HG02678 (cell line): ENCODE data around the gene CDHR3.
"Not testable (repeated sequence)": the region's sequence is repeated elsewhere in the genome, so short reads cannot be mapped to it uniquely, and the experiment has no call there.

Experiments used
- ATAC-seq: cut with Tn5 transposase; IDR thresholded peaks from one replicate; pipeline ENCODE4 v1.9.1; 2021; ENCODE audit warnings: mild to moderate bottlenecking, moderate library complexity; ENCODE audit not compliant: unreplicated experiment

Gene CDHR3

DNA sequence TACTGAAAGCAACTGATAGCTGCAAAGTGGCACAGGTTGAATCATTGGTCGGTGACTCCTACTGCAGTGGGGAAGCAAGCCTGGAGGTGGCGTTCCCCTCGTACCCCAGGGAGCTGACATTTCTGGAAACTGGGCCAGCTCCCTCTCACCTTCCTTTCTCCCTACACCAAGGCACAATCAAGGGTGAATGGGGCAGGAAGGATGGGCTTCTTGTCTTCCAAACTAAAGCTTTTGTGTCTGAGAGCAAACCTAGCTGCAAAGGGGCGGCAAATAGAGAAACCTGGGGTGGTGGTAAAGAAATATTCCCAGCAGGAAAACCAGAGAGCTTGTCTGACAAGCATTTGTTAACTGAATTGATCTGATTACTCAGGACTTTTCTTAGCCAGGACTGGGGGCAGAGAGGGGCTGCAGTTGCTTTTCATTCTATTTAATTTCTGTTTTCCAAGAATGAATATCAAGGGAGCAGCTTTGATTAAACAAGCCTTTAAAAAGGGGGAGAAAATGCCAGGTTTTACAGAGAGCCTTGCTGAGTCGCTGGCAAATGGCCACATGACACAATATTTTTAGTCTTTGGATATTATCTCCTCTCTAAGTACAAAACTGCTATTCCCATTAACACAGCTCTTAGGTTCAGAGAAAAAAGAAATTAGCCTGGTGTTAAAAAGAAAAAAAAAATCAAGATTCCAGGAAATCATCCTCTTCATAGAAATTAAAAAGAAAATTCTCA, 27.8 kb downstream of the CDHR3 start:
- no peak for ATAC-seq

DNA sequence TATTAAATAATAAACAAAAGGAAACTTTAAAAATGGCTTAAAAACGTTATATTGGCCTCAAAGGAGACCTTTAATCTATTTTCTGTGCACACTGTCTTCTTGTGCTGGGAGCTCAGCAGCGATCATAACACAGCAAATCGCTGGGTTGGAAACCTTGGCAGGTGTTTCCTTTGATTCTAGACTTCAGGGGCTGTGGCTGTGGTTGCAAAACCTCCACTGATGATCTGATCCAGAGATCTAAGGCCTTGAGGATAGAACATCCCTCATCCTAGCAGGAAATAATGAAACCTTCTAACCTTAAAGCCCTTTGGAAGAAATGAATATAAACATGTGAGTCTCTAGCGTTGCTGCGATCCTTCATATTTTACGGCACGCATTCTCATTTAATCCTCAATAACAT, 29.8 kb downstream of the CDHR3 start:
- no peak for ATAC-seq

DNA sequence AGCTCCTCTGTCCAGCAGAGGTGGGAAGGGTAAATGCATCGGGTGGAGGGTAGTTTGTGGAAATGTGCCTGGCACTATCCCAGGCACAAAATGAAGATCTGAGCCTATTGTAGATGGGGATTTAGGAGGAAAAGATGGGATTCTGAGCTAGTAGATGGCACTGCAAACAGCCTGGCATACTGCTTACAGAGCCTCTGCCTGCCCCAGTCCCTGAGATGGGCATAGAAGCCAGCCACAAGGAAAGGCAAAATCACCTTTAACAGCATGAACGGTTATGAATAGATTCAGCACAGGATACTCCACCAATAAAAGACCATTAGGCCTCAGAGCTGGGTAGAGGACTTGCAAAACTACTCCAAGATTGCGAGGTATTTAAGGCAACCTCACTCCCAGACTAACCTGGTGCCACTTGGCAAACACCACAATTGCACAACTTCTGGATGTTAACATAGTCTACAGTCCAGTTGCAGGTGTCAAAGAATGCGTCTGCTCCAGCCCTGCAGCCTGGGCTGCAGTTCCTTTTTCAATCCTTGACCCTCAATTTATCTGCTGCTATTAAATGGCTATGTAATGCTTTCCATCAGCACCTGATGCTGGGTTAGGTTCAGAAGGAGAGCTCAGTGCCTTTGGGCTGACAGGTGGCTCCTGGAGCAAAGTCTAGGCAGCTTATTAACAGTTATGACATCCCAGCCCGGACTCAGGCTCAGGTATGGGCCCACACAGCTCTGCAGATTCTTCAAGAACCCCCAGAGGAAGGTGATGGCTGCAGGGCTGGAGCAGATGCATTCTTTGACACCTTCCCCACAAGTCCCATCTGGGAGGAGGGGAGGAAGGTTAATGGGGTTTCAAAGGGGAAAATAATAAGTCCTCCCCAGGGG, 34.0 kb downstream of the CDHR3 start:
- ATAC-seq: no peak

DNA sequence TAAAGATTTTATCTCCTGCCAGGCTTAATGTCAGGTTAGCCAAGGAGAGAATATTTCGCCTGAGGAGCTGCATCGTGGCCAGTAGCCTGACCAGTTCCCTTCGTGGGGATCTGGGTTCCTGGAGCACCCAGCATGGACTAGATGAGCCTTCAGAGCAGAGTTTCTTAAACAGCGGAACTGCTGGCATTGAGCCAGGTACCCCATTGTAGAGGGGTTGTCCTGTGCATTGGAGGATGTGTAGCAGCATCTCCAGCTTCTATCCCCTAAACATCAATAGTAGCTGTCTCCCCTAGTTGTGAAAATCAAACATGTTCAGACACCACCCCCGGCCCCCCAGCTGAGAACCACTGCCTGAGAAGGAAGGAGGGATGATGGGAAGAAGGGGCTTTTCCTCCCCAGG, 36.2 kb downstream of the CDHR3 start:
- no peak for ATAC-seq

DNA sequence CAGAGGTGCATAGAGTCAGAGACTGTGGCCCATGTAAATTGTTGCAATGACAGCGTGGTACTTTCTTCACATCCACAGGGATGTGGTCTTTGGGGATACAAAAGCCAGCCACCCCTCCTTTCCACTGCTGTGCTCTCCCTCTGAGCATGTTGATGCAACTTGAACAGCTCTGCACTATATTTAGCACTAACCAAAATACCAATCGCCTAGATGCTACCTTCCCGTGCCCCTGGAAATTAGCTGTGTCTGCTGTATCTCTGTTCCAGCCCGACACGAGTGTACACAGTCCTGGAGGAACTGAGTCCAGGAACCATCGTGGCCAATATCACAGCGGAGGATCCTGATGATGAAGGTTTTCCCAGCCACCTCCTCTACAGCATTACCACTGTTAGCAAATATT, 38.1 kb downstream of the CDHR3 start:
- no peak for ATAC-seq

DNA sequence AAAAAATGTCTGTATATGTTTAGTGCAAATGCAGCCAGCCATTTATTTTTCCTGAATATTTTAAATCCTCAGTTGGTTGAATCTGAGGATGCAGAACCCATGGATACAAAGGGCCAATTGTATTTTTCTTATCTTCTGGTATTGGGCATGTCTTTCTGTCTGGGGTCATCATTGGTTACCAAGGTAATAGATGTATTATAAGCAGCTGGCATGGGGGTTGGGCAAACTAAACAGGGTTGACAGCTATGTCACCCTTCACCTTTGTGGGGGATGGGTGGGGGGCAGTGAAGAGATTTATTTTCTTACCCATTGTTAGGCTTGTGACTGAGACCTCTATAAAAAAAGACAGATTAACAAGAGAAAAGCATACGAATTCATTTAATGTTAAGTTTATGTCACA, 38.8 kb downstream of the CDHR3 start:
- no peak for ATAC-seq

DNA sequence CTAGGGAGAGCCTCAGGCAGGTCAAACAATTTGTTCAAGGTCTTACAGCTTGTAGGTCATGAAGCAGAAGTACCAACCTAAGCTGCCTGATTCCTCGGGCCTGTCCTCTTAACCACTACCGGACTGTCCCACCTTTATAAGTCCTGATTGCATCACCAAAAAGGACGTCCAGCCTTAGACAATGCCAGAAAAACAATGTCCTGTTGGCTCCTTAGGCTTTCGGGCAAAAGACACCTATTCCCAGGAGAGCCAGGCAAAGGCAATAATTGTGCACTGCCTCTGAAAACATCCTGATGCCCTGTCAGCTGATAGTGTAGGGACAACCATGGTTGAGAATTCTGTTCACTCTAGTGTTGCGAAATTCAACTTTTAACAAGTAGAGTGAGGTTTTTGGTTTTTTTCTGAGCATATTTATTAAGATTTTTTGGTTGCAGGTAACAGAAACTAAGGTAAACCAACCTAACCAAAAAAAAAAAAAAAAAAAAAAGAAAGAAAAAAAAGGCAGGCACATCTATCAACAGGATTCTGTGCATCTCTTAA, 40.5 kb downstream of the CDHR3 start:
- no peak for ATAC-seq

DNA sequence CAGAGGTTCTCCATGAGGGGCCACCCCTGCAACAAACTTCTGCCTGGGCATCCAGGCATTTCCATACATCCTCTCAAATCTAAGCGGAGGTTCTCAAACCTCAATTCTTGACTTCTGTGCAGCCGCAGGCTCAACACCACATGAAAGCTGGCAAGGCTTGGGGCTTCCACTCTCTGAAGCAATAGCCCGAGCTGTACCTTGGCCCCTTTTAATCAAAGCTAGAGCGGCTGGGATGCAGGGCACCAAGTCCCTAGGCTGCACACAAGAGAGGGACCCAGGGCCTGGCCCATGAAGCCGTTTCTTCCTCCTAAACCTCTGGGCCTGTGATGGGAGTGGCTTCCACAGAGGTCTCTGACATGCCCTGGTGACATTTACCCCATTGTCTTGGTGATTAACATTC, 43.8 kb downstream of the CDHR3 start:
- ATAC-seq: no peak

DNA sequence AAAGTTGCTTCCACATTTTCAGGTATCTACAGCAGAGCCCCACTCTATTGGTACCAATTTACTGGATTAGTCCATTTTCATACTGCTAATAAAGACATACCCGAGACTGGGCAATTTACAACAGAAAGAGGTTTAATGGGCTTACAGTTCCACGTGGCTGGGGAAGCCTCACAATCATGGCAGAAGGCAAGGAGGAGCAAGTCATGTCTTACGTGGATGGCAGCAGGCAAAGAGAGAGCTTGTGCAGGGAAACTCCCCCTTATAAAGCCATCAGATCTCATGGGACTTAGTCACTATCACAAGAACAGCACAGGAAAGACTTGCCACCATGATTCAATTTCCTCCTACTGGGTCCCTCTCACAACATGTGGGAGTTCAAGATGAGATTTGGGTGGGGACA, 44.7 kb downstream of the CDHR3 start:
- not testable (repeated sequence) for ATAC-seq

DNA sequence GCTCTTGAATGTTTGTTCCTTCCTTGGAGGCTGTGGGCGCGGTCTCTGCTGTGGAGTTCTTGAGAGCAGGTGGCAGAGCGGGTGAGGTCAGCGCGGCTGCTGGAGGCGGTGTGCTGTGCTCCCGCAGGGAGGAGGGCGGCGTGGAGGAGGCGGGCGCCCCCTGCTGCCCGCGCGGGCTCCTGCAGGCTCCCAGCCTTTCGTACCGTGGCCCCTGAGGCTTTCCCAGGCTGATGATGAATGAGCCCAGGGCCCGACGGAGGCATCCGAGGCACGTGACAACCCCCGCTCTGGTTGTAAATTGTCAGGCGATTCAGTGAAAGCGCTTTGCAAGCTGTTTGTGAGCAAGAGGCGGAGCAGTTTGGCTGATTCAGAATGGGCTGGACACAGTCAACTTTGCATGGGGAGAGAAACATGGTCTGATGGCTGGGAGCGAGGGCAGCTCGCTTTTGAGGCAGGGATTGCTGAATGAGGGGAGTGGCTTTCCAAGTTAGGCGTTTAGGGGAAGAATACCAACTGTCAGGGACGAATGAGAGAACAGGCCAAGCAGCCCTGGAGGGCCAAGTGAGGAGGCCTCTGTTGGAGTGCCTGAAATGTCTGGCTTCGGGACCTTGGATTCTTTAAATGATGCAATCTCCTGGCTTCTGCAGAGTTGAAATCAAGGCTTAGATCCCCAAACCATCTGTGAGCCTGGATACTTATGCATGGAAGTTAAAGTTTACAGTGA, 46.6 kb downstream of the CDHR3 start:
- ATAC-seq: peak; percentile 89

DNA sequence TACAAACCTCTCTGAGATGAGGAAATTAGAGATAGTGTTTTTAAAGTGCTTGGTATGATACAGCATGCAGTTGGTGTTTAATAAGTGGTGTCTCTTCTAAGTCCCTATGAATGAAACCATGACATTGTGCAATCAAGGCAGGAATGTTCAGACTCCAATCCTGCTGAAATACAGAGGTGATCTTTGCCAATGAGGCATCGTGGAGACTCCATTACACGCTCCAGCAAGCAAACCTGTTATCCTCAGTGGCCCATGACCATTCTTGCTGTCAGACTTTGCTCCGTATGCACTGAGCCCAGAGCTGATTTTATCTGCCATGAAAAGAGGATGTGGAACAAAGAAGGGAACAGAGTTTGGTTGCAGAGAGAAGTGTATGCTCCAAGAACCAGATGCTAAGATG, 47.3 kb downstream of the CDHR3 start:
- no peak for ATAC-seq

DNA sequence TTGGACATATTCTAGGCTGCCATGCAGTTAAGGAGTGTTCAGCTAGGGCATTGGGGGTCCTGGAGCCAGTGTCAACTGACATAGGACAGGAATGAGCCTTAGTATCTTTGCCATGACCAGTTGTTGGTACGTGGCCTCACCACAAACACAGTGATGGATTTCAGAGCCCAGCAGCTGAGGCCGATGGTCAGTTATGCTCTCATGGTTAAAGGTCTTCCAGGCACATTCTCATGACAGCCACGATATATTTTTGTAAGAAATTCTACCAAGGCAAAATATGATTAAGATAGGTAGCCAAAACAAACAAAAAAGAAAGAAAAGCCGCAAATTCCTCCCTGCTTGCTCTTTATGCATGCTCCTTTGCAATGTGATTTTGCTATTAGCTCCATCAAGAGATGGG, 47.8 kb downstream of the CDHR3 start:
- no peak for ATAC-seq

DNA sequence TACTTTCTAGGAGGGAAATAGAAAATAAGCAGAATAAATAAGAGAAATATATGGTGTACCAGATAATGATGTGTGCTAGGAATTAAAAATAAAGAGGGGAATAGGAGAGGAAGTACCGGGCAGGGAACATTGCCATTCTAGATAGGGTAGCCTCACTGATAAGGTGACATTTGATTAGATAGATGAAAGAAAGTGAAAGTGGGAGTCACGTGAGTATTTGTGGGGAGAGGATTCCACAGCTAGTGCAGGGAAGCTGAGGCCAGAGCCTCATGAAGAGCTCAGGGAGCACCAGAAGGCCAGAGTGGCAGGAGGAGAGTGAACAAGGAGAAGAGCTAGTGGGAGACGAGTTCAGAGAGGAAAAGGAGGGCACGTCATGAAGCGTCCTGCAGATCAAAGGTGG, 49.1 kb downstream of the CDHR3 start:
- ATAC-seq: no peak

DNA sequence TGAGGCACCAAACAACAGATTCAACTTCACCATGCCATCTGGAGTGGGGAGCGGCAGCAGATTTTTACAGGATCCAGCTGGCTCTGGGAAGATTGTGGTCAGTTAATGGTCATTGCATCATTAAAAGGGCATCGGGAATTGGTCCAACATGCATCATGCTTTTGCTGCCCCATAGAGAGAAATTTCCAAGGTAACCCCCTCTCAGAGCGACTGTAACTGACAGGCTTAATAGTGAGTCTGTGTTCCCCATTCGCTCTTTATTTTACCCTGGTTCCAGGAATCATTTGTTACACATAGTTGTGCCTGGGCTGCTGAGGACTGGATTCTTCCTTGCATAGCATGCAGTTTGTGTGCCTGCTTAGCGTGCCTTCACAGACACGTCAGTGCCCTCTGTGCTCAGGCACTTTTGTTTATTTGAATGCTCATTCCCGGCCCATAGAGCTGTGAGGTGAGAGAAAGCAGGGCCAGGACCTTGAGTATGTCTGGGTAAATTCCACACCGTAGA, 49.9 kb downstream of the CDHR3 start:
- no peak for ATAC-seq

DNA sequence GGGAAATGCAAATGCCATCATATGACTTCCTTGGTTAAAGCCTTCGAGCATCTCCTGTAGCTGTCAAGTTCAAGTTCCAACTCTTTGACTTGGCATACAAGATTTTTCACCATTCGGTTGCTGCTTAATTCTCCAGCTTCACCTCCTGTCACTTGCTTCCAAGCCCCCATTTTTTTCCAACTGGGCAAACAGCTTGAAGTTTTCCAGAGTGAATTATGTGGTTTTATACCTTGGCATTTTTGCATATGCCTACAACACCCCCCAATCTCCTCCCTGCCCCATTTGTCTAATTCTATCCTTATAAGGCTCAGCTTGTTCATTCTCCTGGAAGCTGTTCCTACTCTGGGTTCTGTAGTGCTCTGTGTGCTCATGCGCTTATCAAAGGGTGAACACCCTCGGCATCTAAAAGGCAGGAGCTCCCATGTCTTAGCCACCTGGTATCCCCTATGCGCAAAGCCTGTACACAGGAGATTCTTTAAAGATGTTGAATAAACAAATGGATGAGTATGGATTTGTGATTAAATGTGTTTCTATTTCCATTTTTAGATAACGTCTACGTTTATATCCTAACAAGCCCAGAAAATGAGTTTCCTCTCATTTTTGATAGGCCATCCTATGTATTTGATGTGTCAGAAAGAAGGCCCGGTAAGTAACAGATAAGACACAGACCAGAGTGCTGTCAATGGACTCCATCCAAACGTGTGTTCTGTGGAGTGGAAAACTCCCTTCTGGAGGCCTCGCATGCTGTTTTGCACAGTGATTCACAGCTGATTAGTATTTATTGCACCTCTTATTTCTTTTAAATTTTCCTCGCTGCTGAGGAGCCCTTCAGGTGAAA, 52.5 kb downstream of the CDHR3 start:
- no peak for ATAC-seq

DNA sequence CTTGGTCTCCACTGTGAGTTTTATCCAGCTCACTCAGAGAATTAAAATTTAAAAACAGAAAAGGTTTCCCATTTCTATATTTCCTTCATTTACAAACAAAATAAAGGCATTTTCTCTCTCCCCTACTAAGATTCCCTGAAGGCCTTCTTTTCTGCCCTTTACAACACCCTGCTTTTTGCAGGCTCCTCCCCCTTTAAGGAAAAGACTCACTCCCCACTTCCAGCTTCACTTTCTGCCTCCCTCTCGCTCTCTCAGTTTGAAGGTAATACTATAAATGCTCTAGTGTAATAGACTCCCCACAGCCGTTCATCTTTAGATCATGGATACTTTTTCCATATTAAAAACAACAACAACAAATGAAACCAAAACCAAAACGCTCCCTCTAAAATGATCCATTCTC, 53.3 kb downstream of the CDHR3 start:
- ATAC-seq: no peak

DNA sequence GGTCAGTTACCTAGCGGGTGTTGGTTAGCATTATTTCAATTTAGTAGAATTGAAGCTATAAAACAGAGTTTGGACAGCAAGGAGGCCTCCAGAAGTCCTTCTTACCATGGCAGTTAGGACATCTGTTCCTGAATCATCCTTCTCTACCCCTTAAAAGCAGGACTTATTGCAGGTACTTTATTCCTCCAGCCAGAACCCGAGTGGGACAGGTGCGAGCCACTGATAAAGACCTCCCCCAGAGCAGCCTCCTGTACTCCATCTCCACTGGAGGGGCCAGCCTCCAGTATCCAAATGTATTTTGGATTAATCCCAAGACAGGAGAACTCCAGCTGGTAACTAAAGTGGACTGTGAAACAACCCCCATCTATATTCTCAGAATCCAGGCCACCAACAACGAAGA, 54.6 kb downstream of the CDHR3 start:
- no peak for ATAC-seq

DNA sequence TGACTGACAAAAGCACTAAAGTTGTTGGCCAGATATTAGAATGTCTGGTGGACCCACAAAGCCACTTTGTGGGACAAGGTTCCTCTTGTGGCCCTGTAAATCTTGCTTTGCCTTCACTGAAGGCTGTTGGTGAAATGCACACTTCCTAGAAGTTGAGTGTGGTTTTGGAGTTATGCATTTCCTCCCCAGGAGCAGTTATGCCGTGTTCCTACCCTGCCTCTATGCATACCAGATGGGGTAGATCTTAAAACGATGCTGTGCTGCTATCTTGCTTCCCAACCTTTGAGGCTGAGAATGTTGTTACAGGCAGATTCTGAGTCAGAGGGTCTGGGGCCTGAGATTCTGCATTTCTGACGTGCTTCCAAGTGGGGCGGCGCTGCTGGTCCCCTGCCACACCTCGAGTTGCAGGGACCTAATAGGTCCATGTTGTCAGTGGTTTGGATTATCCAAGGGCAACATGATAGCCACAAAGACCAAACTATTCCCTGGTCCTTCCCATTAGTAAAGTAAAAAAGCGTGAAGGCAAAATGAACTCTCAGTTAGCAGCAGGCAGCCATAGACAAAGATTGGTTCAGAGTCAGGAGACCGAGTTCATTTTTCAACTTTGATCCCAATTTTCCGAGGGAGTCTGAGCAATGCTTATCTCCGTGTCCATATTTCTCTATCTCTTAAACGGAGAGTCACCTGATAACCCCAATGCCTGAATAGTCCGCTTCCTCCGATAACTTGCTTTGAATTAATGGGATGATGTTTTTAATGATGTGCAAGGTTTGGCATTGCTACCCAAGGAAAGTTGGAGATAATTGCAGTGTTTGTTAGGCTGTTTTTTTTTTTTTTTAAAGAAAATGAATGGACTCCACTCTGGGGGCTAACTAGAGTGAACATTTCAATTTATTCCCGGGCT, 55.8 kb downstream of the CDHR3 start:
- ATAC-seq: no peak

DNA sequence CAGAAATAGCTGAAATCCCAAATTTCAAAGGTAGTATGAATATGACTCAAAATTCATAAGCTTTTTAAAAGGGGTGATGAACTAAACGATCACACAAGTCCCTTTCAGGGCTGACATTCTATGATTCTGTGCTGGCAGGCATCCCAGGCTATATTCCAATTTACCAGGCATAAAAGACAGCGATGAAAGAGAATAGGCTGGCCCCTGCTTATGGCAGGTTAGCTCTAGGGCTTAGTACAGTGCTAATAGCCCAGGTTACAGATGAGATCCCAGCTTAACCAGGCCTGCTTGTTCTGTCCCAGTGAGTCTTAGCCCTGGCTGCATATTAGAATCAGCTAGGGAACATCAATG, 56.4 kb downstream of the CDHR3 start:
- ATAC-seq: no peak
